BLaER1 treated with 17β-estradiol and CSF1 and Interleukin-3, amounts not matched to agents 10 nM and 100 nM (cell line): ENCODE data around the gene TMEM247.
A peak's percentile ranks its signal among the peaks of the same experiment; 100 is the strongest.
"Not testable (repeated sequence)": the region's sequence is repeated elsewhere in the genome, so short reads cannot be mapped to it uniquely, and the experiment has no call there.

Experiments
- H3K27ac ChIP-seq, 11 experiments: shearing (Covaris generic); formaldehyde crosslinking; 2 replicates each; pipeline ENCODE4 v1.8.1; 2022
- H3K27me3 ChIP-seq, 11 experiments: shearing (Covaris generic); formaldehyde crosslinking; 2 replicates each; pipeline ENCODE4 v1.8.1; 2022
- H3K36me3 ChIP-seq, 11 experiments: shearing (Covaris generic); formaldehyde crosslinking; 2 replicates each; pipeline ENCODE4 v1.8.1; 2022
- H3K4me1 ChIP-seq, 10 experiments: shearing (Covaris generic); formaldehyde crosslinking; 2 replicates each; pipeline ENCODE4 v1.8.1; 2022
- H3K4me2 ChIP-seq, 11 experiments: shearing (Covaris generic); formaldehyde crosslinking; 2 replicates each; pipeline ENCODE4 v1.8.1; 2022
- H3K4me3 ChIP-seq, 10 experiments: shearing (Covaris generic); formaldehyde crosslinking; 2 replicates each; pipeline ENCODE4 v1.8.1; 2022
- H3K9ac ChIP-seq, 11 experiments: shearing (Covaris generic); formaldehyde crosslinking; 2 replicates each; pipeline ENCODE4 v1.8.1; 2022
- H3K9me3 ChIP-seq, 11 experiments: shearing (Covaris generic); formaldehyde crosslinking; replicated peaks in 1 of 11; 2 replicates each; pipeline ENCODE4 v1.8.1; 2022
- H4K20me1 ChIP-seq, 11 experiments: shearing (Covaris generic); formaldehyde crosslinking; 2 replicates each; pipeline ENCODE4 v1.8.1; 2022
- Cebpa-rat ChIP-seq, 11 experiments: shearing (Covaris generic); IDR thresholded peaks; 2 replicates each; pipeline ENCODE4 v1.8.1; 2022

The TMEM247 gene

GRCh38 chr2:46462936-46463335 lies 16.4 kb upstream of the TMEM247 start:
- peak overlapping the region in 7 of 11 experiments; percentile 59 to 81 (median 75); a peak in 9 of 22 replicates for H3K27ac ChIP-seq
- no peaks in the 10 kb centered on the region for H3K9me3 ChIP-seq
- no peaks in the 10 kb centered on the region for H3K27me3 ChIP-seq
- peaks cover 27 to 48% (median 38%) of the 10 kb centered on the region in 10 experiments for H3K4me1 ChIP-seq
- H3K4me2 ChIP-seq, result peak overlapping the region in 4 of 11 experiments; percentile 86 to 95 (median 90); a peak in 6 of 22 replicates
- H3K4me3 ChIP-seq, result no peak overlapping the region
- no peak for TF ChIP-seq Cebpa-rat (IDR thresholded peaks at IDR 0.05)
- no peaks in the 10 kb centered on the region for H4K20me1 ChIP-seq
- H3K36me3 ChIP-seq, result no peaks in the 10 kb centered on the region
- 0 out of 22 replicates have a peak overlapping the region, but pooled peaks of 3 of the 11 experiments have one; percentile 8 to 30 (median 24) for H3K9ac ChIP-seq

GRCh38 chr2:46469116-46469515 lies 10.2 kb upstream of the TMEM247 start:
- peak overlapping the region in 4 of 11 experiments; percentile 8 to 74 (median 70); a peak in 6 of 22 replicates for H3K4me2 ChIP-seq
- no peak overlapping the region for H3K9ac ChIP-seq
- peak overlapping the region in 1 of 11 experiments; percentile 58; a peak in 1 of 22 replicates for H3K27ac ChIP-seq
- peaks cover 0 to 38% (median 9%) of the 10 kb centered on the region in 10 experiments; a peak in 14 of 20 replicates for H3K4me1 ChIP-seq
- H3K9me3 ChIP-seq, result no peaks in the 10 kb centered on the region
- H4K20me1 ChIP-seq, result no peaks in the 10 kb centered on the region
- no peak for TF ChIP-seq Cebpa-rat (IDR thresholded peaks at IDR 0.05)
- no peaks in the 10 kb centered on the region for H3K27me3 ChIP-seq
- no peak overlapping the region for H3K4me3 ChIP-seq
- no peaks in the 10 kb centered on the region for H3K36me3 ChIP-seq

- TF ChIP-seq Cebpa-rat (IDR thresholded peaks at IDR 0.05), result no peak
- no peaks in the 10 kb centered on the region for H3K27me3 ChIP-seq
- H4K20me1 ChIP-seq, result no peaks in the 10 kb centered on the region
- H3K9me3 ChIP-seq, result no peaks in the 10 kb centered on the region
- peak overlapping the region in 5 of 11 experiments; percentile 44 to 65 (median 56); a peak in 7 of 22 replicates for H3K27ac ChIP-seq
- H3K4me3 ChIP-seq, result no peak overlapping the region
- H3K9ac ChIP-seq, result peak overlapping the region in 1 of 11 experiments; percentile 20; a peak in 1 of 22 replicates
- H3K36me3 ChIP-seq, result no peaks in the 10 kb centered on the region
- H3K4me1 ChIP-seq, result peaks cover 0 to 36% (median 9%) of the 10 kb centered on the region in 10 experiments; a peak in 14 of 20 replicates
- H3K4me2 ChIP-seq, result peak overlapping the region in 5 of 11 experiments; percentile 8 to 74 (median 70); a peak in 10 of 22 replicates
Measured at GRCh38 chr2:46469700-46470099, 9.7 kb upstream of the TMEM247 start.

GRCh38 chr2:46470114-46470628 lies 9.2 kb upstream of the TMEM247 start:
- Histone ChIP-seq H3K9ac (peak overlapping the region in 2 of 11 experiments; percentile 20 to 30; a peak in 2 of 22 replicates), H3K4me2 (peak overlapping the region in 5 of 11 experiments; percentile 8 to 74 (median 70); a peak in 10 of 22 replicates), H3K9me3 (no peaks in the 10 kb centered on the region), H3K27me3 (no peaks in the 10 kb centered on the region), H3K36me3 (no peaks in the 10 kb centered on the region), H3K4me1 (peaks cover 0 to 36% (median 9%) of the 10 kb centered on the region in 10 experiments; a peak in 14 of 20 replicates), H3K4me3 (no peak overlapping the region), H4K20me1 (no peaks in the 10 kb centered on the region), H3K27ac (peak overlapping the region in 5 of 11 experiments; percentile 44 to 65 (median 56); a peak in 8 of 22 replicates)
- TF ChIP-seq Cebpa-rat (IDR thresholded peaks at IDR 0.05), result no peak

- TF ChIP-seq Cebpa-rat (IDR thresholded peaks at IDR 0.05), result no peak
- Histone ChIP-seq H3K4me2 (peak overlapping the region in 3 of 11 experiments; percentile 70 to 74 (median 71); a peak in 6 of 22 replicates), H3K9me3 (0 out of 22 replicates have a peak, but pooled peaks cover 0 to 2% (median 0%) of the 10 kb centered on the region in 11 experiments), H3K4me3 (no peak overlapping the region), H3K27ac (peak overlapping the region in 3 of 11 experiments; percentile 1 to 65 (median 58); a peak in 5 of 22 replicates), H3K36me3 (no peaks in the 10 kb centered on the region), H4K20me1 (no peaks in the 10 kb centered on the region), H3K9ac (peak overlapping the region in 1 of 11 experiments; percentile 30; a peak in 1 of 22 replicates), H3K4me1 (peaks cover 0 to 36% (median 9%) of the 10 kb centered on the region in 10 experiments; a peak in 14 of 20 replicates), H3K27me3 (no peaks in the 10 kb centered on the region)
Measured at GRCh38 chr2:46471019-46471583, 8.3 kb upstream of the TMEM247 start.

DNA sequence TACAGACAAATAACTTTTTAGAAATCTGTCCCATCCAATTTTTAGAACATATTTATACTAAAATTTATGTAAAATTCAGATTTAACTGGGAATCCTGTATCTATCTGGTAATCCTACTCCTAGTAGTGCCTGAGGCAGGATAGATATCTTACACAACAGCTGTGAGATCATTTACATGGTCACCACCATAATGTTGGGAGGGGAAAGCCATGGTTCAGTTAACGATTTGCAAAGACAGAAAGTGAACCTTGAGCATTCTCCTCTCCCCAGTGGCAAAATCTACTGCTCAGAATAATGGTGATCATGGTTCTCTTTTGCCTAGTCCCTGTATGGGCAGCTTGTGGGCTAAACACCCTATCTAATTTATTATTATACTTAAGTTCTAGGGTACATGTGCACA lies 7.7 kb upstream of the TMEM247 start:
- H4K20me1 ChIP-seq, result no peaks in the 10 kb centered on the region
- H3K4me1 ChIP-seq, result peaks cover 0 to 34% (median 7%) of the 10 kb centered on the region in 10 experiments; a peak in 14 of 20 replicates
- 0 out of 22 replicates have a peak, but pooled peaks cover 0 to 5% (median 0%) of the 10 kb centered on the region in 11 experiments for H3K9me3 ChIP-seq
- H3K4me3 ChIP-seq, result no peak overlapping the region
- no peak overlapping the region for H3K4me2 ChIP-seq
- TF ChIP-seq Cebpa-rat (IDR thresholded peaks at IDR 0.05), result no peak
- no peak overlapping the region for H3K9ac ChIP-seq
- no peaks in the 10 kb centered on the region for H3K27me3 ChIP-seq
- no peak overlapping the region for H3K27ac ChIP-seq
- H3K36me3 ChIP-seq, result no peaks in the 10 kb centered on the region

GRCh38 chr2:46472165-46472564 lies 7.2 kb upstream of the TMEM247 start:
- not testable (repeated sequence) for H3K36me3 ChIP-seq, H3K4me2 ChIP-seq, H4K20me1 ChIP-seq, H3K27ac ChIP-seq, H3K27me3 ChIP-seq, H3K9me3 ChIP-seq, H3K4me3 ChIP-seq, H3K9ac ChIP-seq
- H3K4me1 ChIP-seq, result peaks cover 0 to 31% (median 5%) of the 10 kb centered on the region in 10 experiments; a peak in 10 of 20 replicates

DNA sequence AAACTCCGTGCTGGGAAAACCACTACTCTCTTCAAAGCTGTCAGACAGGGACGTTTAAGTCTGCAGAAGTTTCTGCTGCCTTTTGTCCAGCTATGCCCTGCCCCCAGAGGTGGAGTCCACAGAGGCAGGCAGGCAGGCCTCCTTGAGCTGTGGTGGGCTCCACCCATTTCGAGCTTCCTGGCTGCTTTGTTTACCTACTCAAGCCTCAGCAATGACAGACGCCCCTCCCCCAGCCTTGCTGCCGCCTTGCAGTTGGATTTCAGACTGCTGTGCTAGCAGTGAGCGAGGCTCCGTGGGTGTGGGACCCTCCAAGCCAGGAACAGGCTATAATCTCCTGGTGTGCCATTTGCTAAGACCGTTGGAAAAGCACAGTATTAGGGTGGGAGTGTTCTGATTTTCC lies 1.9 kb upstream of the TMEM247 start:
- not testable (repeated sequence) for H3K9ac ChIP-seq, H3K4me2 ChIP-seq, H3K27ac ChIP-seq, H3K4me3 ChIP-seq, H3K27me3 ChIP-seq, H4K20me1 ChIP-seq, H3K36me3 ChIP-seq
- peaks cover 0 to 29% (median 16%) of the 10 kb centered on the region in 11 experiments; a peak in 12 of 22 replicates for H3K9me3 ChIP-seq
- peaks cover 0 to 16% (median 0%) of the 10 kb centered on the region in 10 experiments; a peak in 6 of 20 replicates for H3K4me1 ChIP-seq

GRCh38 chr2:46477925-46478324 lies 1.4 kb upstream of the TMEM247 start:
- Histone ChIP-seq H3K4me3 (no peak overlapping the region), H3K9ac (no peak overlapping the region), H3K4me1 (peaks cover 0 to 19% (median 0%) of the 10 kb centered on the region in 10 experiments; a peak in 6 of 20 replicates), H4K20me1 (no peaks in the 10 kb centered on the region), H3K9me3 (peaks cover 0 to 29% (median 16%) of the 10 kb centered on the region in 11 experiments; a peak in 12 of 22 replicates), H3K36me3 (no peaks in the 10 kb centered on the region), H3K27me3 (no peaks in the 10 kb centered on the region), H3K4me2 (no peak overlapping the region), H3K27ac (no peak overlapping the region)
- no peak for TF ChIP-seq Cebpa-rat (IDR thresholded peaks at IDR 0.05)
